AG20443 (cell line): ENCODE measurements around the gene COL5A3.
"Not testable (repeated sequence)": the region's sequence is repeated elsewhere in the genome, so short reads cannot be mapped to it uniquely, and the experiment has no call there.

ENCODE experiments used
- DNase-seq: peaks from one replicate; pipeline ENCODE4 v3.0.0; 2012; ENCODE audit warnings: low spot score, mixed read lengths

The COL5A3 gene

DNA sequence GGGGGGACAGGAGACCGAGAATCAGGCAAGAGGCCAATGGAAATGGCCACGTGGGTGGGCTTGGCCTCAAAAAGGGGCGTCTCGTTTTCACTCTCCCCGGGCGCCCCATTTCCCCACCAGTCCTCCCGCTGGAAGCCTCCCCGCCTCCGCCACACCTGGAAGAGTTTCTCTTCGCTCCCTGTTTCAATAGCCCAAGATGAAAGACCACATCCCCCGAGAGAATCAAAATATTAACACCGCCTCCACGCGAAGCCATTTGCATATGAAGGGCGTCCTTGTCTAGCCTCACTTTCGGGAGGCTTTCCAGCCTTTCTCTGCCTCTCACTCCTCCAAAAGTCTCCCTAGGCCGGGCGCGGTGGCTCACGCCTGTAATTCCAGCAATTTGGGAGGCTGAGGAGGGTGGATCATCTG lies 73.3 kb downstream of the COL5A3 start:
- DNase-seq = no peak

DNA sequence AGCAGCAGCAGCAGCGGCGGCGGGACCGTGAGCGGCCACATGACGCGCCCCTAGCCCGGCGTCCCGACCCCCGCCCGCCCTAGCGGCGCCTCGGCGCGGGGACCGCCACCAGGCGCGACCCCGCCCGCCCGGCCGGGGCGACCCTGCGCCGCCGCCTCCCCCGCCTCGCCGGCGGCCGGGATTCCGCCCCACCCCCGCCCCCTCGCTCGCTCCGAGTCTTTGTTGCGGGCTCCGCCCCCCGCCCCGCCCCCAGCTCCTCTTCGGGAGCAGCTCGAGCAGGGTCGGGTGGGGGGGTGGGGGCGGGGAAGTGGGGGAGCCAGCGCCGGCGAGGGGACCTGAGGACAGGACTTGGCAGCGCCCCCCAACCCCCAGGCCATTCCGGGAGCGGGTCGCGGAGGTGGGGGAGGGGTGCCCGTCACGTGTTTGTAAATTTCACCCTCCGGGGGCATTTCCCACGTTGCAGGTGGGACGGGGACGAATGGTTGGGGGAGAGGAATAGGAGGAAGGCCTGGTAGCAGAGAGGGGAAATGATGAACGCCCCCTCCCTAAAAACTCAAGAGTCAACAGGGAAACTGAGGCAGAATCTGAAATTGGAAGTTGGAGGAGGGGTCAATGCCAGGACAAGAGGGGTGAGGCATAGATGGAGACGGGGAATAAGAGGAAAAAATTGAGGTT lies 73.8 kb downstream of the COL5A3 start, which contains the start of gene OLFM2:
OLFM2 (minus strand) TSS at position 190 of the 675 bp plus-strand sequence; CDS start at position 41, 149 bp downstream.
- peak; percentile 34 for DNase-seq

DNA sequence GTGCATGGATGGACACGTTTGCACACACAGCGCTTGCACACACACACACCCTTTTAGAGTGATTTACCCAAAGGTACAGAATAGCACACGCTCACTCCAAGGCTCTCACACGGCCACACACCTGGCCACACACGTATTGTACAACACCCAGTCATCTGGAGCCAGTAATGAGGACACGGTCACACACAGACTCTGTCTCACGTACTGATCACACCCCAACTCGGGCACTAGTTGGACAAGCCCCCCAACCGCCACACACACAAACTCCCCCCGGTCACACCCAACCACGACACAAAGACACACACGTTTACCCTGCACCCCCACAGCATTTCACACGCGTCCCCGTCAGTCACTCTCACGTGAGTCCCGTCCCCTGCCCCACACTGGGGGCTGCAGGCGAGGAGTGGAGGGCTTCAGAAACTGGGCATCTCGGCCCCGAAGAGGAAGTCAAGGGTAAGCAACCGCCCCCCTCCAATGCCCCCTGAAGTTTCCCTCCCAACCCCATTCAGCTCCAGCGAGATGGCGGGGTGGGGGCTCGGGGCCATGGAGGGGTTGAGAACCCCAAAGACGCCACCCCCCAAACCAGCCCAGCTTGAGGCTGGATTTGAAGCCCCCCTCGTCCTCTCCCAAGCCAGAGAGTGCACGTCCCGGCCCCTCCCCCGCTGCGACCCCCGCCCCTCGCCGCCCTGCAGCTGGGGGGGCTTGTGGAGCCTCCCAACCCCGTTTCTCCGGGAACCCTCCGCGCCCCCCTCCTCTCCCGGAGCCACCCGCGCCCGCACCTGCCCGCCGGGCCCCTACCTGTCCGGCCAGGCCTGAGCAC lies 74.6 kb downstream of the COL5A3 start:
- no peak for DNase-seq

DNA sequence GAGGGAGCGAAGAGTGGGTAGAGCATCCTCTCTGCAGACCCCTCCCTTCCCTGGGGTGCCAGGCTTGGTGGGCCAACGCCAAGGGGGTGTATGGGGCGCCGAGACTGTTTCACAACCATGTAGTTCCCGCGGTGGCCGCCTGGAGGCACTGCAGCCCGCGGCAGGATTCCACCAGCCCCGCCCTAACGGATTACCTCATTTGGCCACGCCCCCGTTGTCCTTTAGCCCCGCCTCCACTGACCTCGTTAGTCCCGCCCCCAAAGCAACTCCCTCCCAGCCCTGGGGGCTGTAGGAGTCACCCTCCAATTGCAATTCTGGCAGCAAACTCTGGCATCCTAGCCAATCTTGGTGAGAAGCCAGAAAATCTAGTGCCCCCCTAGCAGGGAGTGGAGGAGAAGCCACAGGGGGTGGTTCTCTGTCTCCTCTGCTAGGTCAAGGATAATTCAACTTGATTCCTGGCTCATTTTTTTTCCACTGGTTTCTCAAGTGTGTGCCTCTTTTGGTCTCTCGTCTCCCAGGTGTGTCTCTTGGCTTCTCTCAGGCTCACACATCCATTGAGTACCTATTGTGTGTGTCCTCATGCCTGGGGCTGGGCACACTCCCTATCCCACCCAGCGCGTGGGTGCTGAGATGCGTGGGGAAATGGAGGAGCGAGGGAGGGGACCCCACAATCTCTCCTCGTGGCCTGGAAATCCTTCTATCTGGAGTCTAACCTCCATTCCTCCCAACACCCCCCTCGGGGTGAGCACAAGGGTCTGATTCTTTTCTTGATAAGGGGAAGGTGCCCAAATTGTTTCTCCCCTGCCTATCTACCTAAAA lies 76.0 kb downstream of the COL5A3 start:
- peak; percentile 90 for DNase-seq

DNA sequence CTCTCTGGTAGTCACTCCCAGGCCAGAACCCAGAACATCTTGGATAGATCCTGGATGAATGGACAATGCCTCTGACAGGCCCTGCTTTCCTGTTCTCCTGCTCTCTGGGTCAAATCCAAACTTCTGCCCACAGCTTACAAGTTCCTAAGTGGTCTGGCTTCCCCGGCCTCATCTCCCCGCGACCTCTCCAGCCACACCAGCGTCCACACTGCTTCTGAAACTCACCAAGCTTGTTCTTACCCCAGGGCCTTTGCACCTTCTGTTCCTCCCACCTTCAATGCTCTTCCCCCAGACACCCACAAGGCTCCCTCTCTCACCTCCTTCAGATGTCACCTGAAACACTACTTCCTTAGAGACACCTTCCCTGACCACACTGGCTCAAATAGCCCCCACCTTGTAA lies 77.5 kb downstream of the COL5A3 start:
- DNase-seq = no peak

DNA sequence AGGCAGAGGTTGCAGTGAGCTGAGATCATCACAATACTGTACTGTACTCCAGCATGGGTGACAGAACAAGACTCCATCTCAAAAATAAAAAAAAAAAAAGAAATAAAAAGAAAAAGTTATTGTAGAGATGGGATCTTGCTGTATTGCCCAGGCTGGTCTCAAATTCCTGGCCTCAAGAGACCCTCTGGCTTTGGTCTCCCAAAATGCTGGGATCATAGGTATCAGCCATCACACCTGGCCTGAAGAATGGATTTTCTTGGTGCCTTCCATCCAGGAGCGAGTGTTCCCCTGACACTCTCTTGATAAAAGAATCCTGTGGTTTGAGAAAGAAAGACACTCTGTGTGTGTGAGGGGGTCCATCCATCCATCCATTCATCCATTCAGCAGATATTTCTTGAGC lies 78.7 kb downstream of the COL5A3 start:
- DNase-seq = no peak

DNA sequence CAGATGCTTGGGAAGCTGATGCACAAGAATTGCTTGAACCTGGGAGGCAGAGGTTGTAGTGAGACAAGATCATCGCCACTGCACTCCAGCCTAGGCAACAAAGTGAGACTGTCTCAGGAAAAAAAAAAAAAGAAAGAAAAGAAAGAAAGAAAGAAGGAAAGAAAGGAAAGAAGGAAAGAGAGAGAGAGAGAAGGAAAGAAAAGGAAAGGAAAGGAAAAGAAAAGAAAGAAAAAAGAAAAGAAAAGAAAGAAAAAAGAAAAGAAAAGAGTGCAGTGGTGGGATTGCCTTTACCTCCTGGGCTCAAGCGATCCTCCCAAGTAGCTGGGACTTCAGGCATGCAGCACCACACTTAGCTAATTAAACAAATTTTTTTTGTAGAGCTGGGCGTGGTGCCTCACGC lies 86.9 kb downstream of the COL5A3 start:
- DNase-seq = no peak

DNA sequence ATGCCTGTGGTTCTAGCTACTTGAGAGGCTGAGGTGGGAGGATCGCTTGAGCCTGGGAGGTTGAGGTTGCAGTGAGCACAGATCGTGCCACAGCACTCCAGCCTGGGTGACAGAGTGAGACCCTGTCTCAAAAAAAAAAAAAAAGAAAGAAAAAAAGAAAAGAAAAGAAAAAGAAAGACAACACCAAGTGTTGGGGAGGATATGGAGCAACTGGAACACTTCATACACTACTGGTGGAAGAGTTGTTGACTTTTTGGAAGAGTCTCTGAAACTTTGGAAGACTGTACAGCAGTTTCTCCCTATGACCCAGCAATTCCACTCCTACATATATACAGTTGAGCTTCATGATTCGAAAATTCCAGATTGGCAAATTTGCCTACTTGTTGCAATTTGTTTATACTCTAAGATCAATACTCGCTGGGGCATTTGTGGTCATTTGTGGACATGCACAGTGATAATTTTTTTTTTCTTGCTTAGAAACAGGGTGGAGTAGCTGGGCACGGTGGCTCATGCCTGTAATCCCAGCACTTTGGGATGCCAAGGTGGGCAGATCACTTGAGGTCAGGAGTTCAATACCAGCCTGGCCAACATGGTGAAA lies 87.4 kb downstream of the COL5A3 start:
- DNase-seq = not testable (repeated sequence)

DNA sequence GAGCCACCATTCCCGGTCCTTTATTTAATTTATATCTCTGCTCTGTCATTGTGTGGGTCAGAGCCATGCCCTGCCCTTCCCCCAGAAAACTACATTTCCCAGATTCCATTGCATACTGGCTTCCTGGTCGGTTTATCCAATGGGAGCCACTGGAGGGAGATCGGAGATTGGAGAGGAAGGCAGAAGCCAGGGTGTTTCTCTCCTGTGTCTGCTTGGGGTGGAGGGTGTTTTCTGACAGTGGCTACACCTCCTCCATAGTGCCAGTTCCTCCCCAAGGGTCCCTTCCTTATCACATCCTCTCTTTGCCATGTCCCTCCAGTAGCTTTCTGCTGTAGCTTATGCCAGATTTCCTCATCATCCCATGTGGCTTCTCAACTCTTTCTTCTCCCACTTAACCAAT lies 93.0 kb downstream of the COL5A3 start:
- peak; percentile 88 for DNase-seq

DNA sequence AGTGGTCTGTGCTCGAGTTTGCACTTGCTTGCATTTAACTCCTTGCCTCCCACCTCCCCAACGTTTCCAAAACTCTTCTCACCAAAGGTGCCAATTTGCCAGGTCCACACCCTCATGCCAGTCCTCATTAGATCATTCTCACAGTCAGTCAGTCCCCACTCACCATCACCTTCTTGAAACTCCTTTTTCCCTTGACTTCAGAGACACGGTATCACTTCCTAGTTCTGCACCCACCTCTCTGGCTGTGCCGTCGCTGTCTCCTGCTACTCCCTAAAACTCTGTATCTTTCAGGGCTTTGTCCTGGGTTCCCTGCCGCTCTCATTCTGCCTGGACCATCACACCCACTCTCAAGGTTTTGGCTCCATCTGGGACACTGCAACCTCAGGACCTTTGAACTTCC lies 93.6 kb downstream of the COL5A3 start:
- DNase-seq = no peak

DNA sequence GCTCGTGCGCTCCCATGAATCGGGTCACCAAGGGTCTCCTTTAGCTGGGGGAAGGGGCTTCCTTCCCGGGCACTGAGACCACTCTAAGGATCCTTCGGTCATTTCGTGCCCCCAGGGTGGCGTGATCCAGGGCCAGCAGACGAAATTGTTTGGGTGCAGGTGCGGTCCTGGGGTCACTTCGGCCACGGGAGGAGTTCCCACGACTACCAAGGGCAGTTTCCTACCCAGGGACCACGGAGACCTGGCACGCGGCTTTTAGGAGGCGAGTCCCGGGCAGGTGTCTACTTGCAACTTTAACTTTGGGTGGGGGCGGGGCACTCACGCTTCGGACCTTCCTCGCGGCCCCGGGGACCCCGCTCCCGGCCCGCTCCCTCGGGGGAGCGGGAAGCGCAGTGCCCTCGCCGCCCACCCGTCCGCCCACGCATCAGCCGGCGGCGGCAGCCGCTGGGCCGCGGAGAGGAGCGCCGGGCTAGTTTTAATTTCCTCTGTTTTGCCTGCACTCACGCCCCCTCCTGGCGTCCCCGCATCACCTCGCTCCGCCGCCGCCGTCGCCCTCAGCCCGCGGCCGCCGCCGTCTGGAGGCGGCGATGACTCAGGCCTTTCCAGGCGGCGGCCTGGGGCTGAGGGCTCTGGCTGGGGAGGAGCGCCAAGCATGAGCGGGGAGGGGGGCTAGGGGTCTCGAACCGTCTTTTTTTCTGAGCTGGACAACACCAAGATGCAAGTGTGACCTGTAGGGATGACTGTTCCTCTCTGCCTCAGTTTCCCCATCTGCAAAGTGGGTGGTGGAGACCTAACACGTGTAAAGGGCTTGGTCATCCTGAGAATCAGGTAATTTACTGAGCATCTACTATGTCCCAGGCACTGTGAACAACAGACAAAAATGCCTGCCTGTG lies 95.7 kb downstream of the COL5A3 start:
- DNase-seq = peak; percentile 96

DNA sequence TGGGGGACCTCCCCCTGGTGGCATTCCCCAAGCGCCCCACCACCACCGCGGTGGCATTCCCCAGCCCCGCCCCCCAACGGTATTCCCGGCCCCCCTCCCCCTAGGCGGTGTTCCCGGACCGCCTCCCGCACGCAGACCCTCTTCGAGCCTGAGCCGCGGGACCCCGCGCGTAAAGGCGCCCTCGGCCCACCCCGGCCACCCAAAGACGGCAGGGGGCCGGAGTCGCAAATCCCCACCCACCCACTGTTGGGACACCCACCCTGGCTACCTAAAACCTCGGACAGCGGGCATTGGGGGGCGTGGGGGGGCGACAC lies 96.3 kb downstream of the COL5A3 start:
- peak; percentile 46 for DNase-seq

DNA sequence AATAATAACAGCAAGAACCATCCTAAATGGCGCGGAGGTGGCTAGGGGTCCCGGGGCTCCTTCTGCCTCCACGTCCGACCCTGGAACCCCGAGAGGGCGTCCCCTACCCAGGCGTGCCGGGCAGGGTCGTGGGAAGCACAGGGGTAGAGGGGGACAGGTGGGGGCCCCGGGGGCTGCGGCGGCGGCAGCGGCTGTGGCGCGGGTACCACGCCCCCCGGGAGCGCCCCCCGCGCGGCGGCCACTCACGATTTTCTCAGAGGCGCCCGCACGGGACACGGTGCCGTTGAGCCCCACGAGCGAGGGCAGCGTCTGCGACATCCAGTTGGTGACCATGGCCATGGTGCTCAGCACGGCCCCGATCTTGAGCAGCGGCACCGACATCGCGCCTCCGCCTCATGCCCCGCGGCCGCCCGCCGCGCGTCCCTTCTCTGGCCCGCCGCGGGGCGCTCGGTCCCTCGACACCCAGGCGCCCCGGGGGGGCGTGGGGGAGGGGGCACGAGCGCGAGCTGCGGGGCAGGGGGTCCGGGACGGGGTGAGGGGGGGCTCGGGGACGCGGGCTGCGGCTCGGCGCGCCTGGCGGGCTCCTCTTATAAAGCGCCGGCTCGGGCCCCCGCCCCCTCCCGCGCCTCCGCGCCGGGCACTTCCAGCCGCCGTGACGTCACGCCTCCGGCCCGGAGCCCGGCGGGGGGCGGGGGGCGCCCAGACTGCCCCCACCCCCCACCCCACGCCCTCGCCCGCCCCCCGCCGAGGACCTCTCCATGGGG lies 96.9 kb downstream of the COL5A3 start:
- peak; percentile 60 for DNase-seq

DNA sequence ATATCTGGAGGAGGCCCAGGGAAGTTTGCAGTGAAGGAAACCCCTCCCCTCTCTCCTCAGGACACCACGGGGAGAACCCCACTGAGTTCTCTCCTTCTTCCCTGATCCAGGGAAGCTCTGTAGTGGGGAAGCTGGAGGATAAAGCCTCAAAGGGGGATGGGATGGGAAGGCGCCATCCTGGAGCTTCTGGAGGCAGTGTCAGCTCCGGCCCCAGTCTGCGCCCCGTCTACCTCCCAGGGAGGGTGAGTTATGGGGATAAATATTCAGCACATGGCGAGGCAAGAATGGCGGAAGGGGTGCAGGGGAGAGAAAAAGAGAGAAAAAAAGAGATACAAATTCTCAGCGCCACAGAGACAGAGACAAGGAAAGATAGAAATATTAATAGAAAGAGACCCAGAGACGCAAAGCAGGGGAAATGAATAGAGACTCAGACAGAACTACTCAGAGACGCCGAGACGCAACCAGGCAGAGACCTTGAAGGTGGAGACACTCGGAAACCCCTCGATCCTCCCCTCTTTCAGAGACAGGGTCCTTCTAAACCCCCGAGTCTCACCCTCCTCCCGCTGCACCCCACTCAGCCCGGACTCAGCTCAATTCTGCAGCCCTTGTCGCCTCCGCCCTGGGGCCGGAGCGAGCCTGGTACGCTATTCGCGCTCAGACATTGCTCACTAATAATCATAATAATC lies 97.6 kb downstream of the COL5A3 start:
- DNase-seq = no peak

DNA sequence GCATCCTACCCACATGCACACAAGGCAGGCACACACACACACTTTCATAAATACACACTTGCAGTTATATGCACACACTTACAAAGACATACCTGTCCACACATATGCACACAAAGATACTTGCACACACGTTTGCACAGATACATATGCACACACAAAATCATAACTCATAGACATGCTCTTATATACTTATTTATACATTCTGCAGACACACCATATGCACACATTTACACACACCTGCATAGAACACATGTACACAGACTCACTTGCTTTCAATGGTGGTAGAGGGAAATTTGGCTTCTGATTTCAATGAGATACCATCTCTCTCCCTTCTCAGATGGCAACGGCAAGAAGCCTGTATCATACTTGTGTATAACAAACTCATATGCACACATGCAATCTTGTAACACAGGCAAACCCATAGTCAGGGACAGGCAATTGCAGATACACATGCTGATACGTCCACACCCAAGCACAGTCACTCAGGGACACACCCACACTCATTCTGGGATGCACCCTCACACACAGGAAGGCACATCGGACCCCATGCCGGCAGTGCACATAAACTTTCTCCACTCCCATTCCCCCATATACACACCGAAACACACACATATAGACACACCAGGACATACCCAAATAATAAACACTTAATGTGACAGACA lies 98.6 kb downstream of the COL5A3 start:
- no peak for DNase-seq

DNA sequence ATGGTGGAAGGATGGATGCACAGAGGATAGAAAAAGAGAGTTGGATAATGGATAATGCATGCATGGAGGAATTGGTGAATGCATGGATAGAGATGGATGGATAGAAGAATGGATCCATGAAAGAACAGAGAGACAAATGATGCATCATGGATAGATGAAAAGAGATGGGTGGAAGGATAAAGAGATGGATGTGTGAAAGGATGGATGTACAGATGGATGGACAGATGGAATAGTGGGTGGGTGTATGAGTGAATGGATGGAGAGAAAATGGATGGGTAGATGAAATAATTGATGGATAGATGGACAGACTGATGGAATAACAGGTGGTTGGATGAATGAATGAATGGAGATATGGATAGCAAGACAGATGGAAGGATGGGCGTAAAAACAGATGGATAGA lies 99.7 kb downstream of the COL5A3 start:
- DNase-seq = no peak
